ENCODE results near the gene ZNF763.

DNA sequence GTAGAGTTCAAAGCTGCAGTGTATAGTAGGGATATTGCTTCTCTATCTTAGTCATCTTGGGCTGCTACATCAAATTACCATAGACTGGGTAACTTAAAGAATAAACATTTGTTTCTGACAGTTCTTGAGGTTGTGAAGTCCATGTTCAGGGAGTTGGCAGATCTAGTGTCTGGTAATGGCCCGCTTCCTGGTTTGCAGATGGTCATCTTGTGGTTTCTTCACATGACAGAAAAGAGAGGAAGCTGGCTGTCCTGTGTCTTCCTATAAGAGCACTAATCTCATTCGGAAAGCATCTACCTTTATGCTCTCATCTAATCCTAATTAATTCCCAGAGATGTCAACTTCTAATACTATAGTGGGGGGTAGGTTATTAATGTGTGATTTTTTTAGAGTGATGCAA lies 6.2 kb downstream of the ZNF763 start:
- TF ChIP-seq POLR2AphosphoS5 (IDR thresholded peaks at IDR 0.05) = no peak
- TF ChIP-seq, protein P1, sequence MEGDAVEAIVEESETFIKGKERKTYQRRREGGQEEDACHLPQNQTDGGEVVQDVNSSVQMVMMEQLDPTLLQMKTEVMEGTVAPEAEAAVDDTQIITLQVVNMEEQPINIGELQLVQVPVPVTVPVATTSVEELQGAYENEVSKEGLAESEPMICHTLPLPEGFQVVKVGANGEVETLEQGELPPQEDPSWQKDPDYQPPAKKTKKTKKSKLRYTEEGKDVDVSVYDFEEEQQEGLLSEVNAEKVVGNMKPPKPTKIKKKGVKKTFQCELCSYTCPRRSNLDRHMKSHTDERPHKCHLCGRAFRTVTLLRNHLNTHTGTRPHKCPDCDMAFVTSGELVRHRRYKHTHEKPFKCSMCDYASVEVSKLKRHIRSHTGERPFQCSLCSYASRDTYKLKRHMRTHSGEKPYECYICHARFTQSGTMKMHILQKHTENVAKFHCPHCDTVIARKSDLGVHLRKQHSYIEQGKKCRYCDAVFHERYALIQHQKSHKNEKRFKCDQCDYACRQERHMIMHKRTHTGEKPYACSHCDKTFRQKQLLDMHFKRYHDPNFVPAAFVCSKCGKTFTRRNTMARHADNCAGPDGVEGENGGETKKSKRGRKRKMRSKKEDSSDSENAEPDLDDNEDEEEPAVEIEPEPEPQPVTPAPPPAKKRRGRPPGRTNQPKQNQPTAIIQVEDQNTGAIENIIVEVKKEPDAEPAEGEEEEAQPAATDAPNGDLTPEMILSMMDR (IDR thresholded peaks at IDR 0.05) = no peak
